NB4 (cell line): ENCODE results near the gene PECR.

Source experiments
- CTCF ChIP-seq: IDR thresholded peaks from one replicate; pipeline ENCODE4 v1.5.1; 2012; ENCODE audit warnings: low read depth, low read length
- POLR2A ChIP-seq: IDR thresholded peaks from 2 replicates; pipeline ENCODE4 v1.6.1; 2011; ENCODE audit warnings: mild to moderate bottlenecking; ENCODE audit not compliant: insufficient read length; ENCODE audit errors: extremely low read depth

GRCh38 chr2:216130346-216130971, 48.9 kb upstream of the PECR start:
- TF ChIP-seq CTCF (no peak), POLR2A (no peak)
